ENCODE data around the gene ZNF326.

GRCh38 chr1:89952605-89953130, 42.2 kb upstream of the ZNF326 start:
- TF ChIP-seq, protein P1, sequence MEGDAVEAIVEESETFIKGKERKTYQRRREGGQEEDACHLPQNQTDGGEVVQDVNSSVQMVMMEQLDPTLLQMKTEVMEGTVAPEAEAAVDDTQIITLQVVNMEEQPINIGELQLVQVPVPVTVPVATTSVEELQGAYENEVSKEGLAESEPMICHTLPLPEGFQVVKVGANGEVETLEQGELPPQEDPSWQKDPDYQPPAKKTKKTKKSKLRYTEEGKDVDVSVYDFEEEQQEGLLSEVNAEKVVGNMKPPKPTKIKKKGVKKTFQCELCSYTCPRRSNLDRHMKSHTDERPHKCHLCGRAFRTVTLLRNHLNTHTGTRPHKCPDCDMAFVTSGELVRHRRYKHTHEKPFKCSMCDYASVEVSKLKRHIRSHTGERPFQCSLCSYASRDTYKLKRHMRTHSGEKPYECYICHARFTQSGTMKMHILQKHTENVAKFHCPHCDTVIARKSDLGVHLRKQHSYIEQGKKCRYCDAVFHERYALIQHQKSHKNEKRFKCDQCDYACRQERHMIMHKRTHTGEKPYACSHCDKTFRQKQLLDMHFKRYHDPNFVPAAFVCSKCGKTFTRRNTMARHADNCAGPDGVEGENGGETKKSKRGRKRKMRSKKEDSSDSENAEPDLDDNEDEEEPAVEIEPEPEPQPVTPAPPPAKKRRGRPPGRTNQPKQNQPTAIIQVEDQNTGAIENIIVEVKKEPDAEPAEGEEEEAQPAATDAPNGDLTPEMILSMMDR (IDR thresholded peaks at IDR 0.05) = no peak
- no peak for TF ChIP-seq POLR2A (IDR thresholded peaks at IDR 0.05)
